Measurements from ENCODE around the gene RNF152.

Gene RNF152

GRCh38 chr18:61766266-61766884 lies 126.4 kb downstream of the RNF152 start:
- H3K4me1 ChIP-seq (ENCODE audit: insufficient read depth, low read length) = no peaks in the 10 kb centered on the region; the same call in 1 of the 2 replicates
- no peaks in the 10 kb centered on the region for H3K9me3 ChIP-seq (ENCODE audit: insufficient read depth, low read depth, low read length)
- H3K4me3 ChIP-seq (ENCODE audit: low read length) = no peak overlapping the region
- H3K36me3 ChIP-seq (ENCODE audit: insufficient read depth, low read depth, low read length) = no peaks in the 10 kb centered on the region
- H3K9ac ChIP-seq (ENCODE audit: low read depth, low read length) = no peak overlapping the region
- H3K27ac ChIP-seq (ENCODE audit: low read length) = no peak overlapping the region
- no peaks in the 10 kb centered on the region for H3K27me3 ChIP-seq (ENCODE audit: insufficient read depth, low read length)

- Histone ChIP-seq H3K27ac (ENCODE audit: low read length) (no peak overlapping the region), H3K9ac (ENCODE audit: low read depth, low read length) (no peak overlapping the region), H3K4me3 (ENCODE audit: low read length) (no peak overlapping the region), H3K4me1 (ENCODE audit: insufficient read depth, low read length) (no peaks in the 10 kb centered on the region; the same call in 1 of the 2 replicates), H3K9me3 (ENCODE audit: insufficient read depth, low read depth, low read length) (no peaks in the 10 kb centered on the region), H3K27me3 (ENCODE audit: insufficient read depth, low read length) (no peaks in the 10 kb centered on the region), H3K36me3 (ENCODE audit: insufficient read depth, low read depth, low read length) (no peaks in the 10 kb centered on the region)
Observed at GRCh38 chr18:61765097-61765496, 127.7 kb downstream of the RNF152 start.

DNA sequence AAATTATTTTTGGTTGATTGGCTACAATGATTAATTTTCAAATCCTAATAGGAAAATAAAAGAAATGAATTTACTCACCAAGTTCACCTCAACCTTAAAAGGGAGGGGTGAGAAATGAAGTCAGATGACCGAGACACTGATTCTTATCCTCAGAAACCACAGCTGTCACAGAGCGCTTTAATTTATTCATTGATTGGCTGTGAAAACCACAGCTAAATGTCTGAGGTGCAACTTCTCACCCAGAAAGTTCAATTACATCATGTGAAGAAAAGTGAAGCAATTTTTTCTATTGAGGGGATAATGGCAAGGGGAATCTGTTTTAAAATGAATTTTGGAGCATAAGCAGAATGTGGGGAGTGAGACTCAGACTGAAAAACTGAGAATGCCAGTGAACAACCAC lies 128.4 kb downstream of the RNF152 start:
- Histone ChIP-seq H3K27ac (ENCODE audit: low read length) (no peak overlapping the region), H3K4me3 (ENCODE audit: low read length) (no peak overlapping the region), H3K9ac (ENCODE audit: low read depth, low read length) (no peak overlapping the region), H3K9me3 (ENCODE audit: insufficient read depth, low read depth, low read length) (no peaks in the 10 kb centered on the region), H3K27me3 (ENCODE audit: insufficient read depth, low read length) (no peaks in the 10 kb centered on the region), H3K36me3 (ENCODE audit: insufficient read depth, low read depth, low read length) (no peaks in the 10 kb centered on the region), H3K4me1 (ENCODE audit: insufficient read depth, low read length) (no peaks in the 10 kb centered on the region; the same call in 1 of the 2 replicates)

GRCh38 chr18:61761875-61762274 lies 130.9 kb downstream of the RNF152 start:
- H3K27me3 ChIP-seq (ENCODE audit: insufficient read depth, low read length) = no peaks in the 10 kb centered on the region
- H3K9me3 ChIP-seq (ENCODE audit: insufficient read depth, low read depth, low read length) = no peaks in the 10 kb centered on the region
- H3K4me3 ChIP-seq (ENCODE audit: low read length) = no peak overlapping the region
- H3K27ac ChIP-seq (ENCODE audit: low read length) = no peak overlapping the region
- H3K4me1 ChIP-seq (ENCODE audit: insufficient read depth, low read length) = no peaks in the 10 kb centered on the region; the same call in 1 of the 2 replicates
- no peak overlapping the region for H3K9ac ChIP-seq (ENCODE audit: low read depth, low read length)
- no peaks in the 10 kb centered on the region for H3K36me3 ChIP-seq (ENCODE audit: insufficient read depth, low read depth, low read length)

Measured in iPS-20b (cell line).